Caco-2 (cell line): ENCODE results near the gene MGAT4D. TPM values are rescaled to one million over a fixed set of nuclear protein-coding genes. Genes with fewer than 3 reads are reported as not detected.

Experiments used
- BruUV-seq: library from RNA; stranded (reverse); fragments of 400-500 nt; replicated peaks from 2 replicates; lab custom pipeline; 2021; lab: Mats Ljungman, UMichigan
- CTCF ChIA-PET: fragments of 300-600 bp; sonication (Branson Sonifier 250); formaldehyde crosslinking; loops from one replicate; lab custom pipeline; 2022; ENCODE audit warnings: antibody characterized with exemption; lab: Charles Lee
- POLR2A ChIA-PET: fragments of 300-600 bp; sonication (Branson Sonifier 250); formaldehyde crosslinking; loops from one replicate; lab custom pipeline; 2022; ENCODE audit warnings: antibody characterized with exemption; lab: Charles Lee
- DNase-seq, 2 experiments: peaks; one replicate each; pipeline versions ENCODE4 v3.0.0 to v3.0.0-alpha.2; 2020 to 2022
- H3K27me3 ChIP-seq: replicated peaks from 2 replicates; pipeline ENCODE4 v1.6.0; 2011; ENCODE audit warnings: low read length; ENCODE audit not compliant: control insufficient read depth, insufficient read depth
- H3K36me3 ChIP-seq: 2 replicates; pipeline ENCODE4 v1.5.1; 2011; ENCODE audit warnings: low read length; ENCODE audit not compliant: control insufficient read depth, insufficient read depth
- H3K4me1 ChIP-seq: fragments of 250-450 bp; sonication (Bioruptor Pico); 2 replicates; pipeline ENCODE4 v1.5.1; 2020; ENCODE audit warnings: mild to moderate bottlenecking
- H3K4me3 ChIP-seq: 2 replicates; pipeline ENCODE4 v1.5.1; 2011; ENCODE audit warnings: low read depth, mild to moderate bottlenecking, control low read depth, low read length
- H3K9me3 ChIP-seq: fragments of 250-450 bp; sonication (Bioruptor Pico); 2 replicates; pipeline ENCODE4 v1.5.1; 2020; ENCODE audit warnings: mild to moderate bottlenecking, moderate library complexity
- H3K27ac Mint-ChIP-seq: one replicate; pipeline ENCODE4 v1.8.0; 2022; ENCODE audit warnings: mixed read lengths; ENCODE audit not compliant: unreplicated experiment
- H3K27me3 Mint-ChIP-seq: one replicate; pipeline ENCODE4 v1.8.0; 2022; ENCODE audit warnings: mixed read lengths; ENCODE audit not compliant: insufficient read depth, unreplicated experiment
- H3K36me3 Mint-ChIP-seq: one replicate; pipeline ENCODE4 v1.8.0; 2022; ENCODE audit warnings: mild to moderate bottlenecking, mixed read lengths; ENCODE audit not compliant: insufficient read depth, unreplicated experiment
- H3K4me1 Mint-ChIP-seq: one replicate; pipeline ENCODE4 v1.8.0; 2022; ENCODE audit warnings: low read depth, mixed read lengths; ENCODE audit not compliant: unreplicated experiment
- H3K4me3 Mint-ChIP-seq: one replicate; pipeline ENCODE4 v1.8.0; 2022; ENCODE audit warnings: mild to moderate bottlenecking, moderate library complexity, mixed read lengths; ENCODE audit not compliant: unreplicated experiment
- H3K9me3 Mint-ChIP-seq: one replicate; pipeline ENCODE4 v1.8.0; 2022; ENCODE audit warnings: mixed read lengths; ENCODE audit not compliant: unreplicated experiment
- CTCF ChIP-seq, 2 experiments: fragments of 200-600 bp in 1 of 2; IDR thresholded peaks; 1 replicate in 1 of 2; 2 replicates in 1 of 2; pipeline versions ENCODE4 v1.5.1 to v1.8.0; 2011 to 2022; ENCODE audit warnings: antibody characterized with exemption in 1 of 2, control low read depth in 1 of 2, inconsistent platforms in 1 of 2, low read depth in 1 of 2, low read length in 1 of 2, mild to moderate bottlenecking in 1 of 2, moderate library complexity in 1 of 2; ENCODE audit not compliant: insufficient read depth in 1 of 2, severe bottlenecking in 1 of 2, unreplicated experiment in 1 of 2
- intact Hi-C: fragments of 100-400 bp; cut with micrococcal nuclease; formaldehyde crosslinking; loops from one replicate; pipeline ENCODE4 v1.10.0; 2022; ENCODE audit not compliant: unreplicated experiment
- total RNA-seq: library from RNA; stranded (reverse); gene quantifications from 2 replicates; pipeline ENCODE4 v1.2.3, GENCODE V29; 2022

The MGAT4D gene
- total RNA-seq, 1 experiment from 2014 or later = not detected

DNA sequence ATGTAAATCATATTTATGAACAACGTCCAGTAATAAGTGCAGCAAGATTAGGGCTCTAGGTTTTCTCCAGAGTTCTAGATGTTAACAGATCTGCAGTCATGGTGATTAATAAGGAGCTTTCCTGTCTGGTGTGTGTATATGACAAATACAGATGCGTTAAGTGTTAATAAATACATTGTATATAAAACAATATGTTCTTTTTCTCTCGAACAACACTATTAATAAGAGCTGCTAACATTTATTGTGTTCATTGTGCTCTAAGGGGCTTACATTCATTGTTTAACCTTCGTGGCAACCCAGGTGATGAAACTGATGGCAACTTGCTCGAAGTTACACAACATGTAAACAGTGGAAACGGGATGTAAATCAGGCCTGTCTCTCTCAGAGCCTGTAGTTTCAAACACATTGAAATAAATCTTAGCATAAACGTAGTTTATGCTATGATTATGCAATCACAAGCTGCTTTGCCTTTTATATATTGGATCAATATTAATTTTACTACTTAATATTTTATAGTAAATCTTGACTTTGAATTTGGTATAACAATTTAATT is 70.1 kb downstream of the MGAT4D start:
- 0 out of 2 replicates have a peak, but pooled peaks cover 4% of the 10 kb centered on the region for H3K4me1 ChIP-seq
- Mint-ChIP-seq H3K27me3 (peaks cover 14% of the 10 kb centered on the region), H3K27ac (peak overlapping the region; percentile 65), H3K9me3 (no peaks in the 10 kb centered on the region), H3K4me3 (peak overlapping the region; percentile 80), H3K4me1 (no peaks in the 10 kb centered on the region), H3K36me3 (no peaks in the 10 kb centered on the region)
- no peaks in the 10 kb centered on the region for H3K9me3 ChIP-seq
- ChIA-PET POLR2A (interaction anchor here (1.5 kb wide), 1 partner anchor 55 kb away, joined by 6 read pairs; no protein-coding TSS in a partner anchor), CTCF (interaction anchor here (0.7 to 1.7 kb wide), 4 partner anchors 11 to 423 kb away, joined by 3 to 7 read pairs (median 4); no protein-coding TSS in a partner anchor)
- H3K36me3 ChIP-seq = no peaks in the 10 kb centered on the region
- peak overlapping the region; percentile 82 for H3K4me3 ChIP-seq
- no peak for TF ChIP-seq CTCF (IDR thresholded peaks at IDR 0.05; ENCODE audit: insufficient read depth in 1 of 2, low read depth in 1 of 2, low read length in 1 of 2, severe bottlenecking in 1 of 2, unreplicated experiment in 1 of 2)
- H3K27me3 ChIP-seq = no peaks in the 10 kb centered on the region
- BruUV-seq = TSS peak; percentile 85
- peak in 1 of 2 experiments; percentile 63 for DNase-seq
- intact Hi-C loops = loop anchor here (2.0 to 5.0 kb wide), 3 partner anchors 56 to 183 kb away; partner anchors contain the start of genes ELMOD2 and SCOC

- BruUV-seq = no TSS peak
- intact Hi-C loops = loop anchor here (2.0 to 5.0 kb wide), 3 partner anchors 55 to 183 kb away; partner anchors contain the start of genes ELMOD2 and SCOC
- peak within 1 kb of the TSS; percentile 82 for H3K4me3 ChIP-seq
- H3K36me3 ChIP-seq = no peaks in the 10 kb centered on the region
- ChIA-PET CTCF (interaction anchor here (0.7 to 1.7 kb wide), 8 partner anchors 12 to 424 kb away, joined by 3 to 7 read pairs (median 4); partner anchors contain the start of genes ELMOD2 and SCOC), POLR2A (interaction anchor here (0.6 to 1.5 kb wide), 3 partner anchors 12 to 54 kb away, joined by 3 to 6 read pairs (median 5); no protein-coding TSS in a partner anchor)
- H3K27me3 Mint-ChIP-seq = peaks cover 17% of the 10 kb centered on the region
- peak within 1 kb of the TSS; percentile 65 for H3K27ac Mint-ChIP-seq
- no peaks in the 10 kb centered on the region for H3K9me3 Mint-ChIP-seq
- H3K9me3 ChIP-seq = no peaks in the 10 kb centered on the region
- H3K4me3 Mint-ChIP-seq = peak within 1 kb of the TSS; percentile 80
- H3K36me3 Mint-ChIP-seq = no peaks in the 10 kb centered on the region
- no peaks in the 10 kb centered on the region for H3K27me3 ChIP-seq
- 0 out of 2 replicates have a peak, but pooled peaks cover 4% of the 10 kb centered on the region for H3K4me1 ChIP-seq
- H3K4me1 Mint-ChIP-seq = no peaks in the 10 kb centered on the region
- peak; percentile 79 to 90 for DNase-seq
- TF ChIP-seq CTCF (IDR thresholded peaks at IDR 0.05; ENCODE audit: insufficient read depth in 1 of 2, low read depth in 1 of 2, low read length in 1 of 2, severe bottlenecking in 1 of 2, unreplicated experiment in 1 of 2) = peak; percentile 41 to 46
These were observed 70.8 kb downstream of the MGAT4D start, which contains the start of gene CLGN for GRCh38 chr4:140427106-140427918. CLGN (minus strand) TSS chr4:140427648; CDS start chr4:140413078, 14,570 bp downstream.
